ENCODE data around the gene AQP9.

AQP9 gene

GRCh38 chr15:58145606-58146005 is 7.4 kb downstream of the AQP9 start:
- in situ Hi-C loops (cut with MboI; ENCODE audit: low pct_unique_long_range_greater_than_20kb, low sequenced_read_pairs, unreplicated experiment) = no loop called here
- no peak for DNase-seq (ENCODE audit: low spot score)

GRCh38 chr15:58146211-58146610 is 8.0 kb downstream of the AQP9 start:
- no peak for DNase-seq (ENCODE audit: low spot score)
- in situ Hi-C loops (cut with MboI; ENCODE audit: low pct_unique_long_range_greater_than_20kb, low sequenced_read_pairs, unreplicated experiment) = no loop called here
- TF ChIP-seq CTCF (IDR thresholded peaks at IDR 0.05; ENCODE audit: extremely low read depth, insufficient read depth, missing control alignments) = no peak

More at GRCh38 chr15:58145606-58146005, 7.4 kb downstream of the AQP9 start:
- TF ChIP-seq CTCF (IDR thresholded peaks at IDR 0.05; ENCODE audit: extremely low read depth, insufficient read depth, missing control alignments) = no peak

- no peak for TF ChIP-seq CTCF (IDR thresholded peaks at IDR 0.05; ENCODE audit: extremely low read depth, insufficient read depth, missing control alignments)
- in situ Hi-C loops (cut with MboI; ENCODE audit: low pct_unique_long_range_greater_than_20kb, low sequenced_read_pairs, unreplicated experiment) = no loop called here
- no peak for DNase-seq (ENCODE audit: low spot score)
Observed at GRCh38 chr15:58146749-58147148, 8.6 kb downstream of the AQP9 start.

DNA sequence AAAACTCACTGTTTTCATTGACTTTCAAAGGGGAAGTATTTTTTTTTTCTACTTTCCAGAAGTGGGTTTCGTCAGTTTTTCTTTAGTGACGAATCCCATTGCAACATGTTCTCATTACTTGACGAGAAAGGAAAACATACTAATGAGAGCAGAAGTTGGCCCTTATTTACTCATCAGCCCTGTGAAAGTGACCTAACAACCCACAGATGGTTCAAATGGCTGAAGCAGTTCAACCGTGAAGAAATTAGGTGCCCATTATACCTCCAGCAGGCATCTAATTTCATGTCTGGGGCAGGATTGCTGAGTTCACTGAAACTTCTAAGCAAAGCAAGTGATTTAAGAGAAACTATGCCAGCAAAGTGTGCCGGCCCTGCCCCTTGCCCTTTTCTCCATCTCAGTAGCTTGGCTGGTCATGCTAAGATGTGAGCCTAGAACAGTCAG is 9.0 kb downstream of the AQP9 start:
- DNase-seq (ENCODE audit: low spot score) = no peak
- in situ Hi-C loops (cut with MboI; ENCODE audit: low pct_unique_long_range_greater_than_20kb, low sequenced_read_pairs, unreplicated experiment) = no loop called here
- TF ChIP-seq CTCF (IDR thresholded peaks at IDR 0.05; ENCODE audit: extremely low read depth, insufficient read depth, missing control alignments) = no peak

GRCh38 chr15:58148120-58148519 is 9.9 kb downstream of the AQP9 start:
- in situ Hi-C loops (cut with MboI; ENCODE audit: low pct_unique_long_range_greater_than_20kb, low sequenced_read_pairs, unreplicated experiment) = no loop called here
- no peak for DNase-seq (ENCODE audit: low spot score)
- no peak for TF ChIP-seq CTCF (IDR thresholded peaks at IDR 0.05; ENCODE audit: extremely low read depth, insufficient read depth, missing control alignments)

GRCh38 chr15:58148633-58149445 is 10.7 kb downstream of the AQP9 start:
- DNase-seq (ENCODE audit: low spot score) = no peak
- TF ChIP-seq CTCF (IDR thresholded peaks at IDR 0.05; ENCODE audit: extremely low read depth, insufficient read depth, missing control alignments) = no peak
- in situ Hi-C loops (cut with MboI; ENCODE audit: low pct_unique_long_range_greater_than_20kb, low sequenced_read_pairs, unreplicated experiment) = no loop called here
